Lower leg skin (tissue), 3 donors: ENCODE data around the gene SLC5A2.

Experiments used
- POLR2A ChIP-seq, 2 donors: fragments of 450-650 bp; IDR thresholded peaks; one replicate each; pipeline ENCODE4 v1.6.1; 2016 to 2017; ENCODE audit warnings: antibody characterized with exemption in 2 of 2, mild to moderate bottlenecking in 1 of 2, moderate library complexity in 1 of 2
- TF ChIP-seq, protein P1 (sequence below), 3 donors: fragments of 450-650 bp; IDR thresholded peaks; one replicate each; pipeline ENCODE4 v1.5.1; 2016; ENCODE audit warnings: antibody characterized with exemption in 3 of 3, mild to moderate bottlenecking in 3 of 3, moderate library complexity in 2 of 3

DNA sequence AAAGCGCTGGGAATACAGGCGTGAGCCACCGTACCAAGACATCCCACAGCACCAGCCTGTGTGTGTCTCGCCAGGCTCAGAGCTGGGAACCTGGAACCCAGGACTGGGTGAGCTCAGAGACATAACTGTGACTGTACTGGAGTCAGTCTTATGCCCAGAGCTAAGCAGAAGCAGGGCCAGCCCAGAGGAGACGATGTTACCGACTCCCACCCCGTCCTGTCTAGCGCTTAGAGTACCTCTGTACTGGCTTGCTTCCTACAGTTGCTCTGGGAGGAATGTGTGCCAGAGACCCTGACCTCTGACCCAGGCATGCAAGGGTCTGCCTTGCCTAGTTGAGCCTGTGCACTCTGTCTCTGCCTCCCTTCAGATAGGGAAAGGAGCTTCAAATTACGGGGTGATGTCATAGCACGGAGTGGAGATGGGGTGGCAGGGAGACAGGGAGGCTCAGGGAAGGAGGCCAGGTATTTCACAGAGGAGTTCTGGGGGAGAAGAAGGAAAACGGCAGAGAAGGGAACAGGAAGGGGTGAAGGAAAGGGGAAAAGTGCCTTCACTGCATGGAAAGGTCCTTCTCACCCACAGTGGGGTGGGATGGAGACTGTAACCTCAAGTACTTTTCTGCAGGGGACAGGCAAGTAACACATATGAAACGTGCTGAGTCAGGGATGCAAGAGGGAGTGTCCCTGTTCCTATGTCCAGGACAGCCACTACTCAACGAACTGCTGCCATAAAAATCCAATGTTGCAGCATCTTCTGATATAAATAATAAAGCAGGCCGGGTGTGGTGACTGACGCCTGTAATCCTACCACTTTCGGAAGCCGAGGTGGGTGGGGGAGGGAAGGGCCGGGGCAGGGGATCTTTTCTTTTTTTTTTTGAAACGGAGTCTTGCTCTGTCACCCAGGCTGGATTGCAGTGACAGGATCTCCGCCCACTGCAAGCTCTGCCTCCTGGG, 29.4 kb upstream of the SLC5A2 start:
- TF ChIP-seq, protein P1, sequence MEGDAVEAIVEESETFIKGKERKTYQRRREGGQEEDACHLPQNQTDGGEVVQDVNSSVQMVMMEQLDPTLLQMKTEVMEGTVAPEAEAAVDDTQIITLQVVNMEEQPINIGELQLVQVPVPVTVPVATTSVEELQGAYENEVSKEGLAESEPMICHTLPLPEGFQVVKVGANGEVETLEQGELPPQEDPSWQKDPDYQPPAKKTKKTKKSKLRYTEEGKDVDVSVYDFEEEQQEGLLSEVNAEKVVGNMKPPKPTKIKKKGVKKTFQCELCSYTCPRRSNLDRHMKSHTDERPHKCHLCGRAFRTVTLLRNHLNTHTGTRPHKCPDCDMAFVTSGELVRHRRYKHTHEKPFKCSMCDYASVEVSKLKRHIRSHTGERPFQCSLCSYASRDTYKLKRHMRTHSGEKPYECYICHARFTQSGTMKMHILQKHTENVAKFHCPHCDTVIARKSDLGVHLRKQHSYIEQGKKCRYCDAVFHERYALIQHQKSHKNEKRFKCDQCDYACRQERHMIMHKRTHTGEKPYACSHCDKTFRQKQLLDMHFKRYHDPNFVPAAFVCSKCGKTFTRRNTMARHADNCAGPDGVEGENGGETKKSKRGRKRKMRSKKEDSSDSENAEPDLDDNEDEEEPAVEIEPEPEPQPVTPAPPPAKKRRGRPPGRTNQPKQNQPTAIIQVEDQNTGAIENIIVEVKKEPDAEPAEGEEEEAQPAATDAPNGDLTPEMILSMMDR (IDR thresholded peaks at IDR 0.05), result no peak
- no peak for TF ChIP-seq POLR2A (IDR thresholded peaks at IDR 0.05)
